Fibroblast of mammary gland (primary cell): ENCODE results near the gene CD63.

ENCODE experiments used
- DNase-seq: peaks from one replicate; pipeline ENCODE4 v3.0.0-alpha.2; 2010; ENCODE audit warnings: low read depth
- H3K4me3 ChIP-seq: 2 replicates; pipeline ENCODE4 v1.5.1; 2011; ENCODE audit warnings: low read depth, mild to moderate bottlenecking, low read length, moderate library complexity; ENCODE audit not compliant: control insufficient read depth
- TF ChIP-seq, protein P1 (sequence below): conservative IDR thresholded peaks from 2 replicates; pipeline ENCODE4 v1.5.1; 2011; ENCODE audit warnings: low read depth, low read length, inconsistent platforms; ENCODE audit not compliant: control insufficient read depth, insufficient read depth

CD63 gene, protein sequence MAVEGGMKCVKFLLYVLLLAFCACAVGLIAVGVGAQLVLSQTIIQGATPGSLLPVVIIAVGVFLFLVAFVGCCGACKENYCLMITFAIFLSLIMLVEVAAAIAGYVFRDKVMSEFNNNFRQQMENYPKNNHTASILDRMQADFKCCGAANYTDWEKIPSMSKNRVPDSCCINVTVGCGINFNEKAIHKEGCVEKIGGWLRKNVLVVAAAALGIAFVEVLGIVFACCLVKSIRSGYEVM

DNA sequence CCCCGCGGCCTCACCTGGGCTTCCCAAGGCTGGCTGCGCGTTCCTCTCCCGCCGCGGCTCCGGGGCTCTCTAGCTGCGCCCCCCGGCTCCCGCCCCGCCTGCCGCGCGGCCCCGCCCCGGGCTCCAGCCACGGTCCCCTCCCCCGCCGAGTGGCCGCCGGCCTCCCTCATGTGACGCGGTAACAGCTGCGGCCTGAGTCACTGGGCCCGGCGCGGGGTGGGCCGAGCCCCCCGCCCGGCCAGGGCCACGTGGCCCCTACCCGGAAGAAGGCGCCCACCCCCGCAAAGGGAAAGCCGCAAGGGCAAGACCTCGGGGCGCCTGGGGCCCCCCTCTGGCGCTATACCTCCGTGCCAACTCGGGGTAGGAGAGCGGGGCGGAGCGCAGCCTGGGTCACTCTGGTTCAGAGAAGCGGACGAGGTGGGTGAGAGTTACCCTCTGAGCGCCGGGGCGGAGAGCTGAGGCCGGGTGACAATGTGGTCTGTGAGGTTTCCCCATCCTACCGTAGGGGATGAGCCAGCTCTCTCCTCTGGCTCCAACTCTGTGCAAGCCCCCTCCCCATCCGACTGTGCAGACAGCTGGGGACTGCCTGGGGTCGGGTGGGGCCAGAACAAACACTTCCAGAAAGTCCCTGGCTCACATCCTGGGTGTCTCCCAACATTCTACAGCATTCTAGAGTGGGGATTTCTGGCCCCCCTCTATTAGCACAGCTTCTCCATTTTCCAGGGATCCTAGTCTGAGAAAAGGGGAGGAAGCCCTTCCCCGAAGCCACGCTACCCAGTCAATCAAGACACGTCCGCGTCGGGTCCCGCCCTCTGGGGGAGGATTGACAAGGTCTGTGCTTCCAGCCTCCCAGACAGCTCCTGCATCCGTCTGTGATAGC lies at the start of gene CD63:
CD63 (minus strand) TSS at position 71 of the 880 bp plus-strand sequence. CDS start 668 bp downstream, outside the sequence.
- peak; percentile 94 for DNase-seq
- peak within 1 kb of the TSS; percentile 94 for H3K4me3 ChIP-seq
- TF ChIP-seq, protein P1, sequence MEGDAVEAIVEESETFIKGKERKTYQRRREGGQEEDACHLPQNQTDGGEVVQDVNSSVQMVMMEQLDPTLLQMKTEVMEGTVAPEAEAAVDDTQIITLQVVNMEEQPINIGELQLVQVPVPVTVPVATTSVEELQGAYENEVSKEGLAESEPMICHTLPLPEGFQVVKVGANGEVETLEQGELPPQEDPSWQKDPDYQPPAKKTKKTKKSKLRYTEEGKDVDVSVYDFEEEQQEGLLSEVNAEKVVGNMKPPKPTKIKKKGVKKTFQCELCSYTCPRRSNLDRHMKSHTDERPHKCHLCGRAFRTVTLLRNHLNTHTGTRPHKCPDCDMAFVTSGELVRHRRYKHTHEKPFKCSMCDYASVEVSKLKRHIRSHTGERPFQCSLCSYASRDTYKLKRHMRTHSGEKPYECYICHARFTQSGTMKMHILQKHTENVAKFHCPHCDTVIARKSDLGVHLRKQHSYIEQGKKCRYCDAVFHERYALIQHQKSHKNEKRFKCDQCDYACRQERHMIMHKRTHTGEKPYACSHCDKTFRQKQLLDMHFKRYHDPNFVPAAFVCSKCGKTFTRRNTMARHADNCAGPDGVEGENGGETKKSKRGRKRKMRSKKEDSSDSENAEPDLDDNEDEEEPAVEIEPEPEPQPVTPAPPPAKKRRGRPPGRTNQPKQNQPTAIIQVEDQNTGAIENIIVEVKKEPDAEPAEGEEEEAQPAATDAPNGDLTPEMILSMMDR: no peak

DNA sequence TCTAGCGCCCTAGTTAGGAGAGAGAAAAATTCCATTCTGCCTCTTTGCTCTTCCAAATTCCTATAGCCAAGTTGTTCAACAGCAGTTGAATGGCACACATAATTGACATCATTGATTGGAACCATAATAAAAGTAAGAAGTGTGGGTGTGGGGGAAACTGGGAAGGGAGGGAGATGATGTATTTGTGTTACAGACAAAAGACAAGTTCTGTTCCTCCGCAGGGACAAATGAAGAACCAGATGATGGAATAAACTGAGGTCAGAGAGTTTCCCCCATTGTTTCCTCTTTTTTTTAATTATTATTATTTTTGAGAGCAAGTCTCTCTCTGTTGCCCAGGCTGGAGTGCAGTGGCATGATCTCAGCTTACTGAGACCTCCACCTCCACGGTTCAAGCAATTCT lies 49.0 kb upstream of the CD63 start:
- no peak for DNase-seq
- no peak overlapping the region for H3K4me3 ChIP-seq
- TF ChIP-seq, protein P1: no peak

DNA sequence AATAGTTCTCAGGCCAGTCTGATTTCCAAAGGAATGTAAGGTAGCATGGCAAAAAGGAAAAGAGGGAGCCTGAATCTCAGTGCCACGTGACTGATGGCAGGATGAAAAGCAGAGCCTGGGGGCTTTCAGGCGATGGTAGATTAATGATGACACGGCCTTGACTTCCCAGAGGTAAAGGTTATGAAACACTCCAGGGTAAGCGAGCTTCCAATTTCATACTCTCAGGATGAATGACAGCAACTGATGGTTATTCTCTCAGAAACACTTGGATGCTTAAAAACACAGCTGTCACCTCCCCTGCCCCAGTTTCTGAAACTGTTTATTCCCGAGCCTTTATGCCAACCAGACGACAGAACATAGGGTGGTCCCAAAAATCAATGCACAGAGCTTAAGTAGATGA lies 42.9 kb upstream of the CD63 start:
- TF ChIP-seq, protein P1: no peak
- no peak for DNase-seq
- H3K4me3 ChIP-seq: no peak overlapping the region

GRCh38 chr12:55767156-55767555 lies 38.3 kb upstream of the CD63 start:
- H3K4me3 ChIP-seq: no peak overlapping the region
- TF ChIP-seq, protein P1: no peak
- DNase-seq: no peak

GRCh38 chr12:55765736-55766290 lies 37.0 kb upstream of the CD63 start:
- no peak for DNase-seq
- no peak overlapping the region for H3K4me3 ChIP-seq
- TF ChIP-seq, protein P1: no peak

- DNase-seq: no peak
- TF ChIP-seq, protein P1: no peak
- H3K4me3 ChIP-seq: no peak overlapping the region
Observed at GRCh38 chr12:55762646-55763045, 33.8 kb upstream of the CD63 start.
